Smooth muscle cell (in vitro differentiated cells): ENCODE data around the gene LRRC8D. TPM values are rescaled to one million over a fixed set of nuclear protein-coding genes. Genes with fewer than 3 reads are reported as not detected.

Experiments
- DNase-seq: peaks from one replicate; lab custom pipeline; 2025; ENCODE audit not compliant: unreplicated experiment; lab: John Stamatoyannopoulos, UW
- H2AFZ ChIP-seq: fragments of 200-600 bp; sonication (generic); 2 replicates; pipeline ENCODE4 v1.6.0; 2016; ENCODE audit warnings: antibody characterized with exemption, low read depth, mild to moderate bottlenecking
- H3F3A ChIP-seq: fragments of 200-600 bp; sonication (generic); 2 replicates; pipeline ENCODE4 v1.6.0; 2017; ENCODE audit warnings: antibody characterized with exemption, low read depth
- H3K27ac ChIP-seq: fragments of 200-600 bp; sonication (generic); 2 replicates; pipeline ENCODE4 v1.5.1; 2016; ENCODE audit warnings: low read depth, mild to moderate bottlenecking
- H3K27me3 ChIP-seq: fragments of 200-600 bp; sonication (generic); 2 replicates; pipeline ENCODE4 v1.6.1; 2016; ENCODE audit warnings: low read depth, mild to moderate bottlenecking
- H3K36me3 ChIP-seq: fragments of 200-600 bp; sonication (generic); 2 replicates; pipeline ENCODE4 v1.5.1; 2016; ENCODE audit warnings: low read depth
- H3K4me1 ChIP-seq: fragments of 200-600 bp; sonication (generic); 2 replicates; pipeline ENCODE4 v1.5.1; 2016; ENCODE audit warnings: low read depth
- H3K4me2 ChIP-seq: fragments of 200-600 bp; sonication (generic); 2 replicates; pipeline ENCODE4 v1.6.0; 2016; ENCODE audit warnings: mild to moderate bottlenecking
- H3K4me3 ChIP-seq: fragments of 200-600 bp; sonication (generic); 2 replicates; pipeline ENCODE4 v1.5.1; 2016; ENCODE audit warnings: mild to moderate bottlenecking
- H3K79me2 ChIP-seq: fragments of 200-600 bp; sonication (generic); 2 replicates; pipeline ENCODE4 v1.6.0; 2016; ENCODE audit warnings: low read depth, mild to moderate bottlenecking
- H3K9ac ChIP-seq: fragments of 200-600 bp; sonication (generic); 2 replicates; pipeline ENCODE4 v1.6.0; 2016; ENCODE audit warnings: low read depth
- H3K9me3 ChIP-seq: fragments of 200-600 bp; sonication (generic); replicated peaks from 2 replicates; pipeline ENCODE4 v1.5.1; 2016; ENCODE audit warnings: low read depth
- H4K20me1 ChIP-seq: fragments of 200-600 bp; sonication (generic); 2 replicates; pipeline ENCODE4 v1.6.0; 2016; ENCODE audit warnings: low read depth
- CTCF ChIP-seq: fragments of 200-600 bp; sonication (generic); IDR thresholded peaks from 2 replicates; pipeline ENCODE4 v1.5.1; 2017; ENCODE audit warnings: borderline replicate concordance, mild to moderate bottlenecking, antibody characterized with exemption; ENCODE audit not compliant: insufficient read depth, poor library complexity, severe bottlenecking
- WGBS: methylation state at CpG from one replicate; pipeline ENCODE4 v1.1.7; 2016; ENCODE audit warnings: low lambda C conversion rate; 5-methylcytosine and 5-hydroxymethylcytosine counted together
- polyA plus RNA-seq: library from polyadenylated mRNA; unstranded; fragments of >200 nt; fragmentation: Nextera tagmentation; extraction: Ambion mirVana; gene quantifications from 2 replicates; pipeline ENCODE4 v1.2.1, GENCODE V29; 2016
- total RNA-seq: library from RNA; depleted of rRNA; stranded (reverse); fragments of >200 nt; gene quantifications from 2 replicates; pipeline ENCODE4 v1.2.3, GENCODE V29; 2014

The LRRC8D gene
- total and polyA plus RNA-seq, 2 experiments from 2014 or later = 5.2 to 25.1 TPM

GRCh38 chr1:89831462-89832120 is 10.8 kb downstream of the LRRC8D start:
- H3K9me3 ChIP-seq = no peaks in the 10 kb centered on the region
- H2AFZ ChIP-seq = no peak overlapping the region
- H3K36me3 ChIP-seq = no peaks in the 10 kb centered on the region
- no peak overlapping the region for H3K27ac ChIP-seq
- no peak for DNase-seq
- no peak for TF ChIP-seq CTCF
- no peak overlapping the region for H3K9ac ChIP-seq
- 45% methylated on average over 7 of the region's 7 CpGs for WGBS
- H3K4me3 ChIP-seq = no peak overlapping the region
- peaks cover 3% of the 10 kb centered on the region for H3F3A ChIP-seq
- H3K4me1 ChIP-seq = peaks cover 14% of the 10 kb centered on the region
- peaks cover 9% of the 10 kb centered on the region for H3K79me2 ChIP-seq
- H3K4me2 ChIP-seq = no peak overlapping the region
- H4K20me1 ChIP-seq = no peaks in the 10 kb centered on the region
- no peaks in the 10 kb centered on the region for H3K27me3 ChIP-seq

- no peak for DNase-seq
- H2AFZ ChIP-seq = no peak overlapping the region
Observed at GRCh38 chr1:89832496-89833127, 11.8 kb downstream of the LRRC8D start.

GRCh38 chr1:89833183-89834082 is 12.6 kb downstream of the LRRC8D start:
- no peak for TF ChIP-seq CTCF

More at GRCh38 chr1:89832496-89833127, 11.8 kb downstream of the LRRC8D start:
- Histone ChIP-seq H3F3A (peaks cover 3% of the 10 kb centered on the region), H3K4me1 (peaks cover 17% of the 10 kb centered on the region), H3K36me3 (no peaks in the 10 kb centered on the region), H3K4me3 (no peak overlapping the region), H4K20me1 (no peaks in the 10 kb centered on the region), H3K27ac (no peak overlapping the region), H3K9ac (no peak overlapping the region), H3K27me3 (no peaks in the 10 kb centered on the region), H3K79me2 (peaks cover 9% of the 10 kb centered on the region), H3K4me2 (peak overlapping the region; percentile 39), H3K9me3 (no peaks in the 10 kb centered on the region)
- TF ChIP-seq CTCF = no peak
- 44% methylated on average over 6 of the region's 6 CpGs for WGBS

More at GRCh38 chr1:89833183-89834082, 12.6 kb downstream of the LRRC8D start:
- Histone ChIP-seq H3K27me3 (no peaks in the 10 kb centered on the region), H3K4me1 (peaks cover 17% of the 10 kb centered on the region), H3K36me3 (no peaks in the 10 kb centered on the region), H3K4me2 (no peak overlapping the region), H4K20me1 (no peaks in the 10 kb centered on the region), H2AFZ (no peak overlapping the region), H3K9me3 (no peaks in the 10 kb centered on the region), H3F3A (peaks cover 3% of the 10 kb centered on the region), H3K79me2 (peaks cover 9% of the 10 kb centered on the region), H3K27ac (no peak overlapping the region), H3K4me3 (no peak overlapping the region), H3K9ac (no peak overlapping the region)
- WGBS = 80% methylated on average over 7 of the region's 7 CpGs
- DNase-seq = no peak
